Keratinocyte (primary cell): ENCODE data around the gene SEC31A. TPM values are rescaled to one million over a fixed set of nuclear protein-coding genes. Genes with fewer than 3 reads are reported as not detected.

Experiments
- DNase-seq: peaks from one replicate; pipeline ENCODE4 v3.0.0-alpha.2; 2011; ENCODE audit warnings: low read depth, missing footprints, low spot score
- FAIRE-seq: peaks from 2 replicates; lab custom pipeline; 2011; peaks lifted over from hg19 to GRCh38; lab: Jason Lieb, UNC
- H2AFZ ChIP-seq: 2 replicates; pipeline ENCODE4 v1.6.0; 2012; ENCODE audit warnings: low read length, control low read depth, inconsistent platforms; ENCODE audit not compliant: control insufficient read depth
- H3K27ac ChIP-seq: 2 replicates; pipeline ENCODE4 v1.5.1; 2011; ENCODE audit warnings: low read length; ENCODE audit not compliant: control insufficient read depth, insufficient read depth
- H3K27me3 ChIP-seq: 3 replicates; pipeline ENCODE4 v1.6.0; 2011; ENCODE audit warnings: low read length; ENCODE audit not compliant: control insufficient read depth, insufficient read depth; ENCODE audit errors: extremely low read depth
- H3K36me3 ChIP-seq, 2 experiments: 2 replicates in 1 of 2; 3 replicates in 1 of 2; pipeline ENCODE4 v1.5.1; 2011; ENCODE audit warnings: low read length in 2 of 2, mild to moderate bottlenecking in 1 of 2; ENCODE audit not compliant: control insufficient read depth in 2 of 2, insufficient read depth in 2 of 2; ENCODE audit errors: extremely low read depth in 1 of 2
- H3K4me1 ChIP-seq: 3 replicates; pipeline ENCODE4 v1.5.1; 2011; ENCODE audit warnings: low read length; ENCODE audit not compliant: control insufficient read depth, insufficient read depth; ENCODE audit errors: extremely low read depth
- H3K4me2 ChIP-seq: 3 replicates; pipeline ENCODE4 v1.6.0; 2011; ENCODE audit warnings: low read depth, low read length; ENCODE audit not compliant: control insufficient read depth, insufficient read depth; ENCODE audit errors: extremely low read depth
- H3K4me3 ChIP-seq, 3 experiments: fragments of 200-600 bp in 1 of 3; sonication (generic) in 1 of 3; 2 replicates in 2 of 3; 3 replicates in 1 of 3; pipeline ENCODE4 v1.5.1; 2011 to 2016; ENCODE audit warnings: low read length in 3 of 3, mild to moderate bottlenecking in 3 of 3, control low read depth in 2 of 3, inconsistent platforms in 1 of 3, low read depth in 1 of 3, mixed read lengths in 1 of 3, mixed run types in 1 of 3, moderate library complexity in 1 of 3; ENCODE audit not compliant: control insufficient read depth in 2 of 3, insufficient read depth in 2 of 3; ENCODE audit errors: extremely low read depth in 1 of 3
- H3K79me2 ChIP-seq: 2 replicates; pipeline ENCODE4 v1.6.0; 2012; ENCODE audit warnings: low read length; ENCODE audit not compliant: control insufficient read depth, insufficient read depth
- H3K9ac ChIP-seq: 3 replicates; pipeline ENCODE4 v1.6.0; 2011; ENCODE audit warnings: low read length; ENCODE audit not compliant: control insufficient read depth, insufficient read depth; ENCODE audit errors: extremely low read depth
- H3K9me1 ChIP-seq: 3 replicates; pipeline ENCODE4 v1.6.0; 2011; ENCODE audit warnings: low read length; ENCODE audit not compliant: control insufficient read depth, insufficient read depth; ENCODE audit errors: extremely low read depth
- H3K9me3 ChIP-seq: 2 replicates; pipeline ENCODE4 v1.5.1; 2012; ENCODE audit warnings: low read depth, low read length; ENCODE audit not compliant: control insufficient read depth
- H4K20me1 ChIP-seq: 3 replicates; pipeline ENCODE4 v1.6.0; 2011; ENCODE audit warnings: low read length; ENCODE audit not compliant: control insufficient read depth, insufficient read depth; ENCODE audit errors: extremely low read depth
- EZH2 ChIP-seq: IDR thresholded peaks from one replicate; pipeline ENCODE4 v1.6.1; 2012; ENCODE audit warnings: inconsistent platforms, mild to moderate bottlenecking, low read length, moderate library complexity
- dilution Hi-C: fragments of 300-500 bp; cut with MboI; formaldehyde crosslinking; loops from one replicate; pipeline ENCODE4 v1.7.0; 2020; ENCODE audit warnings: low sequenced_read_pairs; ENCODE audit not compliant: extremely low pct_ligation_motif_present
- polyA plus RNA-seq, 5 experiments: library from polyadenylated mRNA; depleted of rRNA in 3 of 5; stranded (reverse) in 3 of 5; stranded (forward) in 1 of 5; unstranded in 1 of 5; fragments of >200 nt; gene quantifications; 1 replicate in 1 of 5; 2 replicates in 3 of 5; 3 replicates in 1 of 5; pipeline versions ENCODE4 v1.2.1 to v1.2.3, GENCODE V29; 2011 to 2012; ENCODE audit warnings: missing spikeins in 2 of 5, low read depth in 1 of 5, low replicate concordance in 1 of 5
- TF ChIP-seq, protein P1 (sequence below), 3 experiments: IDR thresholded peaks in 1 of 3; conservative IDR thresholded peaks in 1 of 3; optimal IDR thresholded peaks in 1 of 3; 2 replicates in 2 of 3; 3 replicates in 1 of 3; pipeline versions ENCODE3 to v1.5.1; 2011; ENCODE audit warnings: low read length in 3 of 3, mild to moderate bottlenecking in 3 of 3, moderate library complexity in 2 of 3, control low read depth in 1 of 3, inconsistent platforms in 1 of 3; ENCODE audit not compliant: insufficient read depth in 2 of 3; ENCODE audit errors: extremely low read depth in 1 of 3

SEC31A gene
- polyA plus RNA-seq, 1 donor (not counting 4 experiments of a cell fraction or from before 2014, with no cell fraction given), result 192 TPM

GRCh38 chr4:82814034-82814433, 76.9 kb downstream of the SEC31A start:
- Histone ChIP-seq H3K4me1 (no peaks in the 10 kb centered on the region), H2AFZ (no peak overlapping the region), H3K4me2 (no peak overlapping the region), H3K9ac (no peak overlapping the region), H3K36me3 (no peaks in the 10 kb centered on the region), H3K27me3 (no peaks in the 10 kb centered on the region), H3K9me3 (no peaks in the 10 kb centered on the region), H3K4me3 (no peak overlapping the region), H3K79me2 (no peaks in the 10 kb centered on the region), H4K20me1 (no peaks in the 10 kb centered on the region), H3K9me1 (no peaks in the 10 kb centered on the region), H3K27ac (no peak overlapping the region)
- DNase-seq, result no peak
- FAIRE-seq, result no peak
- dilution Hi-C loops, result no loop called here
- TF ChIP-seq EZH2, result no peak

DNA sequence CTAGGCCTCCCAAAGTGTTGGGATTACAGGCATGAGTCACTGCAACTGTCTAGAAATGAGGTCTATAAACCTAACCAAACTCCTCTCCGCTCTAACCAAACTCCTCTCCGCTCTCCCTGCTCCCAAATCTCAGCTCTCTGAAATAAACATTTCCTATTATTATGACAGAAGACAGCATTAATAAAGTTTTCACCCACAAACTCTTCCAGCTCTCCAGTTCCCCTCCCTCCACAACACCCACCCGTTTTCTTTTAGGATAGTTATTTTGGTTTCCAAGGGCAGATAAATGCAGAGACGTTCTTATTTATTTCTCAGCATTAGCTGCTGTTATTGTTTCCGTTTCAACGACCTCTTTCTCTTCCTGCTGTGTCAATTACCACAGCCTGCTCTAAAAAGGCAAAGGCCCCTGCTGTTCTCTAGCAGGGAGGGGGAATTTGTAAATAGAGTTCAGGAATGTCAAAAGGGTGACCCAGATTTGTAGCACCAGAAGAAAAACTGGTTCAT, 79.1 kb downstream of the SEC31A start:
- H3K79me2 ChIP-seq, result no peaks in the 10 kb centered on the region
- H3K9me1 ChIP-seq, result no peaks in the 10 kb centered on the region
- DNase-seq (no peak), FAIRE-seq (no peak)
- no peak overlapping the region for H2AFZ ChIP-seq
- no peak overlapping the region for H3K4me3 ChIP-seq
- no peak overlapping the region for H3K27ac ChIP-seq
- H3K9ac ChIP-seq, result no peak overlapping the region
- H3K4me1 ChIP-seq, result no peaks in the 10 kb centered on the region
- H4K20me1 ChIP-seq, result no peaks in the 10 kb centered on the region
- TF ChIP-seq, protein P1, sequence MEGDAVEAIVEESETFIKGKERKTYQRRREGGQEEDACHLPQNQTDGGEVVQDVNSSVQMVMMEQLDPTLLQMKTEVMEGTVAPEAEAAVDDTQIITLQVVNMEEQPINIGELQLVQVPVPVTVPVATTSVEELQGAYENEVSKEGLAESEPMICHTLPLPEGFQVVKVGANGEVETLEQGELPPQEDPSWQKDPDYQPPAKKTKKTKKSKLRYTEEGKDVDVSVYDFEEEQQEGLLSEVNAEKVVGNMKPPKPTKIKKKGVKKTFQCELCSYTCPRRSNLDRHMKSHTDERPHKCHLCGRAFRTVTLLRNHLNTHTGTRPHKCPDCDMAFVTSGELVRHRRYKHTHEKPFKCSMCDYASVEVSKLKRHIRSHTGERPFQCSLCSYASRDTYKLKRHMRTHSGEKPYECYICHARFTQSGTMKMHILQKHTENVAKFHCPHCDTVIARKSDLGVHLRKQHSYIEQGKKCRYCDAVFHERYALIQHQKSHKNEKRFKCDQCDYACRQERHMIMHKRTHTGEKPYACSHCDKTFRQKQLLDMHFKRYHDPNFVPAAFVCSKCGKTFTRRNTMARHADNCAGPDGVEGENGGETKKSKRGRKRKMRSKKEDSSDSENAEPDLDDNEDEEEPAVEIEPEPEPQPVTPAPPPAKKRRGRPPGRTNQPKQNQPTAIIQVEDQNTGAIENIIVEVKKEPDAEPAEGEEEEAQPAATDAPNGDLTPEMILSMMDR (optimal IDR thresholded peaks at IDR 0.05 in 1 of 3, IDR thresholded peaks at IDR 0.05 in 1 of 3, conservative IDR thresholded peaks at IDR 0.05 in 1 of 3; ENCODE audit: extremely low read depth in 1 of 3, insufficient read depth in 2 of 3, low read length in 3 of 3), result no peak
- no peak for TF ChIP-seq EZH2
- H3K36me3 ChIP-seq, result no peaks in the 10 kb centered on the region
- H3K27me3 ChIP-seq, result no peaks in the 10 kb centered on the region
- no peaks in the 10 kb centered on the region for H3K9me3 ChIP-seq
- dilution Hi-C loops, result no loop called here
- no peak overlapping the region for H3K4me2 ChIP-seq

DNA sequence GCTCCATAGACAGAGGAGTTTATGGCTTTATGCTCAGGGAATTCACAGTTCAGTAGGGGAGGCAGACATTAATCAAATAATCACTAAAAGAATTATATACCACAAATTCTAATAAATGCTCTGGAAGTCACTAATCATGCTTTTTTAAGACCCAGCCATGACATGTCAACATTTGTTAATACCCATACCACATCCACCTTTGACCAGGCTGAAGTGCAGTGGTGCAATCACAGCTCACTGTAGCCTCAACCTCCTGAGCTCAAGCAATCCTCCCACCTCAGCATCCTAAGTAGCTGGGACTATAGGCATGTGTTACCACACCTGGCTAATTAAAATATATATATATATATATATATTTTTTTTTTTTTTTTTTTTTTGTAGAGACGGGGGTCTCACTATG, 79.6 kb downstream of the SEC31A start:
- DNase-seq, result no peak
- no peak overlapping the region for H3K9ac ChIP-seq
- H3K79me2 ChIP-seq, result no peaks in the 10 kb centered on the region
- H3K27ac ChIP-seq, result no peak overlapping the region
- no peak overlapping the region for H3K4me3 ChIP-seq
- no peaks in the 10 kb centered on the region for H3K27me3 ChIP-seq
- H3K9me1 ChIP-seq, result no peaks in the 10 kb centered on the region
- no peaks in the 10 kb centered on the region for H3K9me3 ChIP-seq
- no peak overlapping the region for H3K4me2 ChIP-seq
- dilution Hi-C loops, result no loop called here
- no peaks in the 10 kb centered on the region for H4K20me1 ChIP-seq
- TF ChIP-seq, protein P1 (optimal IDR thresholded peaks at IDR 0.05 in 1 of 3, IDR thresholded peaks at IDR 0.05 in 1 of 3, conservative IDR thresholded peaks at IDR 0.05 in 1 of 3; ENCODE audit: extremely low read depth in 1 of 3, insufficient read depth in 2 of 3, low read length in 3 of 3), result no peak
- no peak for TF ChIP-seq EZH2
- no peaks in the 10 kb centered on the region for H3K36me3 ChIP-seq
- no peak overlapping the region for H2AFZ ChIP-seq
- H3K4me1 ChIP-seq, result no peaks in the 10 kb centered on the region
- no peak for FAIRE-seq
